Measurements from ENCODE around the gene ESAM.

The ESAM gene

GRCh38 chr11:124739479-124740276 is 22.4 kb downstream of the ESAM start, which contains the start of gene NRGN:
Gene NRGN, plus strand, starts transcription at chr11:124739942. Its CDS starts 143 bp downstream, at chr11:124740085.
- H3K27ac ChIP-seq, result no peak within 1 kb of the TSS
- no peak for TF ChIP-seq ZFX (IDR thresholded peaks at IDR 0.05; ENCODE audit: borderline replicate concordance)
- TF ChIP-seq, protein P1, sequence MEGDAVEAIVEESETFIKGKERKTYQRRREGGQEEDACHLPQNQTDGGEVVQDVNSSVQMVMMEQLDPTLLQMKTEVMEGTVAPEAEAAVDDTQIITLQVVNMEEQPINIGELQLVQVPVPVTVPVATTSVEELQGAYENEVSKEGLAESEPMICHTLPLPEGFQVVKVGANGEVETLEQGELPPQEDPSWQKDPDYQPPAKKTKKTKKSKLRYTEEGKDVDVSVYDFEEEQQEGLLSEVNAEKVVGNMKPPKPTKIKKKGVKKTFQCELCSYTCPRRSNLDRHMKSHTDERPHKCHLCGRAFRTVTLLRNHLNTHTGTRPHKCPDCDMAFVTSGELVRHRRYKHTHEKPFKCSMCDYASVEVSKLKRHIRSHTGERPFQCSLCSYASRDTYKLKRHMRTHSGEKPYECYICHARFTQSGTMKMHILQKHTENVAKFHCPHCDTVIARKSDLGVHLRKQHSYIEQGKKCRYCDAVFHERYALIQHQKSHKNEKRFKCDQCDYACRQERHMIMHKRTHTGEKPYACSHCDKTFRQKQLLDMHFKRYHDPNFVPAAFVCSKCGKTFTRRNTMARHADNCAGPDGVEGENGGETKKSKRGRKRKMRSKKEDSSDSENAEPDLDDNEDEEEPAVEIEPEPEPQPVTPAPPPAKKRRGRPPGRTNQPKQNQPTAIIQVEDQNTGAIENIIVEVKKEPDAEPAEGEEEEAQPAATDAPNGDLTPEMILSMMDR (IDR thresholded peaks at IDR 0.05), result no peak

GRCh38 chr11:124738713-124739478 is 23.2 kb downstream of the ESAM start:
- TF ChIP-seq, protein P1 (IDR thresholded peaks at IDR 0.05), result no peak
- TF ChIP-seq ZFX (IDR thresholded peaks at IDR 0.05; ENCODE audit: borderline replicate concordance), result no peak

GRCh38 chr11:124737638-124738305 is 24.3 kb downstream of the ESAM start:
- no peak overlapping the region for H3K27ac ChIP-seq
- TF ChIP-seq, protein P1 (IDR thresholded peaks at IDR 0.05), result no peak
- no peak for TF ChIP-seq ZFX (IDR thresholded peaks at IDR 0.05; ENCODE audit: borderline replicate concordance)

More at GRCh38 chr11:124738713-124739478, 23.2 kb downstream of the ESAM start:
- no peak overlapping the region for H3K27ac ChIP-seq

- no peak for TF ChIP-seq ZFX (IDR thresholded peaks at IDR 0.05; ENCODE audit: borderline replicate concordance)
- TF ChIP-seq, protein P1 (IDR thresholded peaks at IDR 0.05), result no peak
- no peak overlapping the region for H3K27ac ChIP-seq
Observed at GRCh38 chr11:124736736-124737135, 25.4 kb downstream of the ESAM start.

DNA sequence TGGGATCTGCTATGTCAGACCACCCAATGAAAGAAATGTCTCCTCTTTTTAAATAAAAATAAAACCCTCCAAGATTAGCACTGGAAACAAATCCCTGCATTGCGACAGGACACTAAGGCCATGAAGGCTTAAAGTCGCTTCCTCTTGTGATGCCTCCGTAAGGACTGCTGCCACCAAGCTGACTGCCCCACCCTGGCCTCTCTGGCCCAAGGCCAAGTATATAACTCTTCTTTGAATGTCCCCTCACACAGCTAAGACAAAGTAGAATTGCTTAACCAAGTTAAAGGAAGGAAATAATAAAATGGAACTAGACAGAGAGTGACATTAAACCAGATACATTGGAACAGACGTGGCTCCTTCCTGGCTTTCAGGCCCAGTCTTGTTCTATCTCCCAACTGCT is 29.9 kb downstream of the ESAM start:
- H3K27ac ChIP-seq, result no peak overlapping the region
- TF ChIP-seq, protein P1 (IDR thresholded peaks at IDR 0.05), result no peak
- no peak for TF ChIP-seq ZFX (IDR thresholded peaks at IDR 0.05; ENCODE audit: borderline replicate concordance)

DNA sequence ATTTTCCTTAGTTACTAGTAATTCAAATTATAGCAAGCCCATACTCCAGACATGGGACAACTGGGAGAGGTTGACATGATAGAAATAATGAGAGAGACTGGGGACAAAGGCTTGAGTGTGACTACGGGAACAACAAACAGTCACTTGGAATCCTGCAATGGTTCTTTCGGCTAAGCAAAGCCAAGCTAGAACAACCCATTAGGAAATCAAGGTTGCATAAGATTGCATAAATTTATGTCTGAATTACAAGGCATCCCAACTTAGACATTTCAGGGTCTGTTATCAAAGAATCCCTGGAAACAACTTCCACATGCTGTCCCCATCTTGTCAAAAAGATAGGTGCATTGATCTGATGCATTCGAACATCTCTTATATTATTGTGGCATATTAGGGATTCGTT is 32.5 kb downstream of the ESAM start:
- no peak overlapping the region for H3K27ac ChIP-seq
- no peak for TF ChIP-seq ZFX (IDR thresholded peaks at IDR 0.05; ENCODE audit: borderline replicate concordance)
- TF ChIP-seq, protein P1 (IDR thresholded peaks at IDR 0.05), result no peak

Measured in 22Rv1 (cell line).